HepG2 (cell line): ENCODE results near the gene ASCC2. TPM values are rescaled to one million over a fixed set of nuclear protein-coding genes. Genes with fewer than 3 reads are reported as not detected.

Source experiments
- ATAC-seq: fragments of 200-7000 bp; cut with Tn5 transposase; 3 replicates; pipeline ENCODE4 v1.9.1; 2020; ENCODE audit warnings: mild to moderate bottlenecking, moderate library complexity
- BruUV-seq: library from RNA; stranded (reverse); fragments of 400-500 nt; replicated peaks from 2 replicates; lab custom pipeline; 2021; lab: Mats Ljungman, UMichigan
- CTCF ChIA-PET: fragments of 300-600 bp; formaldehyde crosslinking; extraction: SDS; loops from one replicate; lab custom pipeline; 2021; ENCODE audit warnings: low total read pairs, inconsistent platforms, low intra/inter-chr PET ratio; lab: Yijun Ruan, JAX
- POLR2A ChIA-PET: fragments of 350-600 bp; sonication (Branson Sonifier 250); formaldehyde crosslinking; loops from one replicate; lab custom pipeline; 2020; ENCODE audit warnings: antibody characterized with exemption, inconsistent platforms; lab: Yijun Ruan, JAX
- DNase-seq: peaks from one replicate; pipeline ENCODE4 v3.0.0-alpha.2; 2015; ENCODE audit warnings: low spot score
- FAIRE-seq: peaks from 3 replicates; lab custom pipeline; 2011; peaks lifted over from hg19 to GRCh38; lab: Jason Lieb, UNC
- H2AFZ ChIP-seq: one replicate; pipeline ENCODE4 v1.6.1; 2011; ENCODE audit warnings: low read length, inconsistent platforms
- H3K27ac ChIP-seq: fragments of 300-600 bp; 3 replicates; pipeline ENCODE4 v1.8.0; 2011; ENCODE audit warnings: mixed run types, mild to moderate bottlenecking, mixed read lengths, low read length, inconsistent platforms; ENCODE audit not compliant: insufficient read depth; ENCODE audit errors: extremely low read length
- H3K27me3 ChIP-seq, 2 experiments: fragments of 200-600 bp in 1 of 2; 2 replicates in 1 of 2; 3 replicates in 1 of 2; pipeline versions ENCODE4 v1.6.0 to v1.8.0; 2011; ENCODE audit warnings: low read length in 2 of 2, mild to moderate bottlenecking in 2 of 2, moderate library complexity in 2 of 2, inconsistent platforms in 1 of 2; ENCODE audit not compliant: insufficient read depth in 2 of 2, control insufficient read depth in 1 of 2
- H3K36me3 ChIP-seq, 2 experiments: fragments of 200-600 bp in 1 of 2; replicated peaks in 1 of 2; 2 replicates in 1 of 2; 3 replicates in 1 of 2; pipeline versions ENCODE4 v1.5.1 to v1.8.0; 2011; ENCODE audit warnings: low read length in 2 of 2, inconsistent platforms in 1 of 2; ENCODE audit not compliant: insufficient read depth in 2 of 2, control insufficient read depth in 1 of 2
- H3K4me1 ChIP-seq: 2 replicates; pipeline ENCODE4 v1.5.1; 2012; ENCODE audit warnings: low read length, inconsistent platforms; ENCODE audit not compliant: insufficient read depth
- H3K4me2 ChIP-seq: 2 replicates; pipeline ENCODE4 v1.6.0; 2011; ENCODE audit warnings: low read depth, low read length, inconsistent platforms
- H3K4me3 ChIP-seq, 3 experiments: fragments of 200-600 bp in 1 of 3; sonication (generic), shearing (Covaris generic) in 1 of 3; replicated peaks in 1 of 3; 2 replicates each; pipeline ENCODE4 v1.5.1; 2011 to 2016; ENCODE audit warnings: low read length in 3 of 3, inconsistent platforms in 2 of 3, low read depth in 2 of 3, mild to moderate bottlenecking in 2 of 3, control low read depth in 1 of 3, mixed read lengths in 1 of 3; ENCODE audit not compliant: insufficient read depth in 1 of 3
- H3K79me2 ChIP-seq: one replicate; pipeline ENCODE4 v1.6.1; 2011; ENCODE audit warnings: low read length, inconsistent platforms; ENCODE audit not compliant: insufficient read depth
- H3K9ac ChIP-seq: 2 replicates; pipeline ENCODE4 v1.6.0; 2011; ENCODE audit warnings: mild to moderate bottlenecking, low read depth, low read length, inconsistent platforms; ENCODE audit not compliant: insufficient read depth
- H3K9me3 ChIP-seq: 2 replicates; pipeline ENCODE4 v1.5.1; 2012; ENCODE audit warnings: mild to moderate bottlenecking, low read length
- H4K20me1 ChIP-seq: 2 replicates; pipeline ENCODE4 v1.6.0; 2011; ENCODE audit warnings: inconsistent platforms, mild to moderate bottlenecking, low read length, moderate library complexity; ENCODE audit not compliant: insufficient read depth
- FOSL2 ChIP-seq: sonication (generic); formaldehyde crosslinking; IDR thresholded peaks from 2 replicates; pipeline ENCODE4 v1.4.0; 2020; ENCODE audit warnings: missing genetic modification reagents
- PHB2 ChIP-seq: fragments of 450-650 bp; IDR thresholded peaks from 2 replicates; pipeline ENCODE4 v1.6.1; 2018; ENCODE audit not compliant: partially characterized antibody
- TRIM24 ChIP-seq: sonication (generic); formaldehyde crosslinking; IDR thresholded peaks from 2 replicates; pipeline ENCODE4 v1.8.0; 2022; ENCODE audit warnings: mild to moderate bottlenecking, missing genetic modification reagents
- ZBED4 ChIP-seq: sonication (generic); formaldehyde crosslinking; IDR thresholded peaks from 2 replicates; pipeline ENCODE4 v1.4.0; 2020; ENCODE audit warnings: missing genetic modification reagents, borderline replicate concordance
- ZNF10 ChIP-seq: sonication (generic); formaldehyde crosslinking; IDR thresholded peaks from 2 replicates; pipeline ENCODE4 v1.4.0; 2020; ENCODE audit warnings: mild to moderate bottlenecking, low read depth, missing genetic modification reagents, borderline replicate concordance
- ZNF138 ChIP-seq: sonication (generic); formaldehyde crosslinking; IDR thresholded peaks from 2 replicates; pipeline ENCODE4 v1.5.0; 2020; ENCODE audit warnings: mild to moderate bottlenecking, low read depth, missing genetic modification reagents
- ZNF772 ChIP-seq: sonication (generic); formaldehyde crosslinking; IDR thresholded peaks from 2 replicates; pipeline ENCODE4 v1.5.0; 2020; ENCODE audit warnings: mild to moderate bottlenecking, missing genetic modification reagents
- ZNF777 ChIP-seq: sonication (generic); formaldehyde crosslinking; IDR thresholded peaks from 2 replicates; pipeline ENCODE4 v1.4.0; 2020; ENCODE audit warnings: missing genetic modification reagents
- ZNF841 ChIP-seq: sonication (generic); formaldehyde crosslinking; IDR thresholded peaks from 2 replicates; pipeline ENCODE4 v1.8.1; 2023; ENCODE audit warnings: missing genetic modification reagents, borderline replicate concordance
- WGBS: methylation state at CpG from one replicate; pipeline ENCODE4 v1.1.6; 2017; ENCODE audit warnings: low lambda C conversion rate; 5-methylcytosine and 5-hydroxymethylcytosine counted together
- in situ Hi-C: cut with HindIII; loops from 2 replicates; pipeline ENCODE4 v1.10.0; 2017; ENCODE audit warnings: low pct_unique_long_range_greater_than_20kb; ENCODE audit not compliant: extremely low pct_ligation_motif_present
- intact Hi-C: fragments of 100-400 bp; cut with micrococcal nuclease; formaldehyde crosslinking; loops from one replicate; pipeline ENCODE4 v1.10.0; 2022; ENCODE audit not compliant: unreplicated experiment
- polyA plus RNA-seq, 8 experiments: library from polyadenylated mRNA; depleted of rRNA in 3 of 8; stranded (reverse) in 7 of 8; unstranded in 1 of 8; fragments of >200 nt; fragmentation: Illumina TruSeq in 4 of 8; extraction: Trizol in 4 of 8; gene quantifications; 2 replicates each; pipeline versions ENCODE4 v1.2.1 to v1.2.3, GENCODE V29; 2011 to 2016; ENCODE audit warnings: low read depth in 4 of 8, missing spikeins in 1 of 8, mixed read lengths in 1 of 8; ENCODE audit not compliant: insufficient read depth in 1 of 8
- total RNA-seq, 5 experiments: library from RNA; depleted of rRNA; stranded (reverse); fragments of >200 nt; fragmentation: Illumina TruSeq; extraction: Trizol; gene quantifications; 2 replicates each; pipeline ENCODE4 v1.2.3, GENCODE V29; 2016; ENCODE audit warnings: low read depth in 1 of 5

ASCC2 gene
- total and polyA plus RNA-seq, 2 of the 13 experiments (the other 11 are each of a cell fraction or from before 2014, with no cell fraction given): 26.2 to 26.3 TPM

GRCh38 chr22:29780220-29780619, 57.9 kb downstream of the ASCC2 start (continued):
- TF ChIP-seq ZNF777 (CRISPR knock-in tag) (no peak), ZNF10 (CRISPR knock-in tag) (no peak)
- TF ChIP-seq, all 625 proteins: peak for 0

DNA sequence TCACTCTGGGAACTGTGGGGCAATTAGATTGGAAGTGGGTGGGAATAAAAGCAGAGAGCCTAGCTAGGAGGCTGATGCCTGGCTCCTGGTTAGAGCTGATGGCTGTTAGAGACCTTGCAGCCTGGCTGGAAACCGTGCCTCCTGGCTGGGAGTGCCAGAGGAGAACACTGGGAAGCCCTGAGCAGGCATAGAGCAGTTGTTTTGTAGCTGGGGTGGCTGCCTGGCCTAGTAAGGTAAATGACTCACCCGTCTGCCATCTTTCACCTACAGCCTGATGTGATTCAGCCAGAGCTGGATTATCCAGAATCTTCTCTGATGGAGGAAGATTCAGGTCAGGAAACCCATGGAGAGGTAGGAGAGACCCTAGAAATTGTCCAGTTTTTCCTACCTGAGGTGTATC, 64.8 kb downstream of the ASCC2 start:
- Histone ChIP-seq H2AFZ (no peak overlapping the region), H3K27ac (no peak overlapping the region)

More for the DNA sequence above, 64.8 kb downstream of the ASCC2 start:
- no peak overlapping the region for H3K4me3 ChIP-seq
- no peak for FAIRE-seq
- TF ChIP-seq PHB2 (no peak), ZNF772 (CRISPR knock-in tag) (no peak), FOSL2 (CRISPR knock-in tag) (peak; percentile 48; the same call in 1 of the 2 replicates), ZBED4 (CRISPR knock-in tag) (no peak), ZNF841 (no peak), TRIM24 (CRISPR knock-in tag) (no peak), ZNF138 (no peak)
- WGBS: no CpG with 5 or more reads among the region's 2 CpGs
- BruUV-seq: no TSS peak
- no peaks in the 10 kb centered on the region for H3K9me3 ChIP-seq
- peaks cover 6% of the 10 kb centered on the region for H3K79me2 ChIP-seq
- ATAC-seq: peak; percentile 12; the same call in 1 of the 3 replicates
- CTCF ChIA-PET: no interaction called here
- H4K20me1 ChIP-seq: no peaks in the 10 kb centered on the region
- no peak overlapping the region for H3K9ac ChIP-seq
- no peaks in the 10 kb centered on the region; a peak in 1 of 5 replicates for H3K36me3 ChIP-seq
- no peak for DNase-seq
- no peaks in the 10 kb centered on the region; a peak in 1 of 5 replicates for H3K27me3 ChIP-seq
- intact Hi-C loops (no loop called here), in situ Hi-C loops (no loop called here)
- POLR2A ChIA-PET: no interaction called here
- H3K4me1 ChIP-seq: peaks cover 57% of the 10 kb centered on the region
- H3K4me2 ChIP-seq: no peak overlapping the region
